SIG-M5 treated with dmso at 0.1 percent for 504 hours (cell line): Measurements from ENCODE around the gene CDC5L.
"Not testable (repeated sequence)": the region's sequence is repeated elsewhere in the genome, so short reads cannot be mapped to it uniquely, and the experiment has no call there.

Experiments used
- DNase-seq: peaks from one replicate; lab custom pipeline; 2025; ENCODE audit not compliant: unreplicated experiment; lab: John Stamatoyannopoulos, UW

CDC5L gene

DNA sequence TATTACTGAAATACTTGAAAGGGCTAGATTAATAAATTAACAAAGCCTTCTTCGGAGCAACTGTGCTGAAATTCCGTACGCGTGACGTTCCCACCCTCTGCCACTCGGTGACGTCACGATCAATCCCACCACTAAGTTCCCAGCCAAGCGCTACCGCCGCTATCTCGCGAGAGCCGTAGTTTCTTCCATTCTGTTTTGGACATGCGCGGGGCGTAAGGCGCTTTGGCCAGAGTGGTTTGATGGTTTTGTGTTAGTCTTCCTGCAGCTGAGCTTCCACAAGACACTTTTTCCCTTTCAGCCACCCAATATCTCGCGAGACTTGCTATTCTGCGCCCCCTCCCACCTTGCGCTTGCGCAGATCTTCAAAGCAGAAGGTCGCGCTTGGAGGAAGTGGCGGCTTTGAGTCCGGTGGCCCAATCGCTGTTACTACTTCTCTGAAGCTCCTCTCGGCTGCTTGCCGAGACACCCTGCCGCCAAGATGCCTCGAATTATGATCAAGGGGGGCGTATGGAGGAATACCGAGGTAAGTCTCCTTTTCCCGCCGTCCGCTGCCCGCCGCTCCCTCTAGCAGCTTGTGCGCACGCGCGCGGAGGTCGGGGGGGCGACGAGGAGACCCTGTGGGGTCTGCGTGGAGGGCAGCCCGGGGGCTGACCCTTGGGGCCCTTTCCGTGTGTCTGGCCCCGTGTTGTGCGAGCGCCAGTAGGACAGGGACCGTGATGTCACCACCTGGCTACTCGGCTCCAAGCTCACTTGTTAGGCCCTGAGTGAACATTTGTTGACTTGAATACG is at the start of gene CDC5L:
CDC5L (plus strand) TSS at position 361 of the 789 bp plus-strand sequence; CDS start at position 479, 118 bp downstream.
- peak; percentile 97 for DNase-seq

DNA sequence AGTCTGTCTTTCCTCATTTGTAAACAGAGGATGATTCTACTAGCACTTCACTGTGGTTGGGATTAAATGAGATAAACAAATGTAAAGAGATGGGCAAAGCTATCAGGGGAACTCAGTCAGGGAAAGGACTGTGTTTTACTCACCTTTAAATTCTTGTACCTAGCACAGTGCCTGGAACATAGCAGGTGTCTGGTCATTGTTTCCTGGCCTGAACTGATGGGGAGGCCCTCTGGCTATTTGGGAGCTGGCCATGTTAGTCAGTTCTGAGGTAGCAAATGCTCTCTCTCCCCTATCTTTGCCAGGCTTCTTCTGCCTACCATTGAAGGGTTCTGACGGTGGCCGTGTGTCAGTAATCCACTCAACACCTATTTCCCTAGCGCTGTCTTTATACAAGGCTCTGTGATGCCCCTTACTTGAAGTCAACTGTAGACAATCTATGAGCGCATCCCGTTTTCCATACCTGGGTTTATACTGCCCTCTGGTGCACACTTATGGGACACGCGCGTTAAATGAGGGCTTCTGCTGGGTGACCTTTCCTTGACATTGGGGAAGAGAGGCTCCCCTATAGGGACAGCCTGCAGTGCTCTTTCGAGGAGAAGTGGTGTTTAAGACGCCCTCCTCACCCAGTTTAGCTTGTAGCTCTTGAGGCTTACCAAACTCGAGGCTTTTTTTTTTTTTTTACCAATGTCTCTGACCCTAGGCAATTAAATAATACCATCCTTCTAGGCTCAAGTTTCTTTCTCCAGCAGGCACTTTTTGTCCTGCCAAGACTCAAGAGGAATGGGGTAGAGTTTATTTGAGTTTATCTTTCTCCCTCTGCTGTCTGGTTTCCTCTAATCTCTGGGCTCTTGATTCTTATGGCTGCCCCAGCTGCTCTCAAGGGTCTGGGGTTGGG is 49.0 kb upstream of the CDC5L start:
- DNase-seq = peak; percentile 74

- no peak for DNase-seq
These were observed 48.2 kb upstream of the CDC5L start for GRCh38 chr6:44339301-44339700.

DNA sequence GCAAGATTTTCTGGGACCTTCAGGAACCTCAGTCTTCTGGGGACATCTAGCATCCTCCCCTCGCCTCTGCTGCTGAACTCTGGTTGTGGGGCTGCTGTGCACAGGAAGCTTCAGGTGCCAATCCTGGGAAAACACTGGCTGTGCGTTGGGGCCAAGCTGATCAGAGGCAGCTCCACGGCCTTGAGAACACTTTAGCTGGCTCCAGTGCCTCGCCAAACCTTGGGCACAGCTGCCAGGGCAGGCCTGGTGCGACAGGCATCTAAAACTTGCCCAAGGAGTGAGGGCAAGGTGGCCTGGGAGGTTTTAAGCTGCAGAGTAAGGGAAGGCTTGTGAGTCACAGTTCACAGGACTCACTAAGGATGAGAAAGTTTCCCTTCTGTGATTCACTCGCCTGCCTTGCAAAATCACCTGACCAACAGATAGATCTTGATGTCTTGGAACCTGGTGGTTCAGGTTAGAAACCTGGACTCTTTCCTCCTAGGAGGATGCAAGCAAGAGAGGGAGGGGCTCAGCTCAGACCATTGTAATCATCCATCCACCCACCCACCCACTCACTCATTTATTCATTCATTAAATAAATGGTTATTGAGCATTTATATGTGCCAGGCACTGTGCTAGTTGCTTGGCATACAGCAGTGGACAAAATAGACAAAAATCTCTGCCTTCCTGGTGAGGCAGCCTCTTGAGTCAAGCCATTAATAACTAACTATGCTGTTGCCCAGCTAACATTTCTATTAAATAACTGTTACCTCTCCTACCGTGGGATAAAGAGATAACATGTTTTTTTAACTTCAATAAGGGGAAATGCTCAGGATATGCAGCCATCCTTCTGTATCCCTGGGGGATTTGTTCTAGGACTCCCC is 47.5 kb upstream of the CDC5L start:
- no peak for DNase-seq

DNA sequence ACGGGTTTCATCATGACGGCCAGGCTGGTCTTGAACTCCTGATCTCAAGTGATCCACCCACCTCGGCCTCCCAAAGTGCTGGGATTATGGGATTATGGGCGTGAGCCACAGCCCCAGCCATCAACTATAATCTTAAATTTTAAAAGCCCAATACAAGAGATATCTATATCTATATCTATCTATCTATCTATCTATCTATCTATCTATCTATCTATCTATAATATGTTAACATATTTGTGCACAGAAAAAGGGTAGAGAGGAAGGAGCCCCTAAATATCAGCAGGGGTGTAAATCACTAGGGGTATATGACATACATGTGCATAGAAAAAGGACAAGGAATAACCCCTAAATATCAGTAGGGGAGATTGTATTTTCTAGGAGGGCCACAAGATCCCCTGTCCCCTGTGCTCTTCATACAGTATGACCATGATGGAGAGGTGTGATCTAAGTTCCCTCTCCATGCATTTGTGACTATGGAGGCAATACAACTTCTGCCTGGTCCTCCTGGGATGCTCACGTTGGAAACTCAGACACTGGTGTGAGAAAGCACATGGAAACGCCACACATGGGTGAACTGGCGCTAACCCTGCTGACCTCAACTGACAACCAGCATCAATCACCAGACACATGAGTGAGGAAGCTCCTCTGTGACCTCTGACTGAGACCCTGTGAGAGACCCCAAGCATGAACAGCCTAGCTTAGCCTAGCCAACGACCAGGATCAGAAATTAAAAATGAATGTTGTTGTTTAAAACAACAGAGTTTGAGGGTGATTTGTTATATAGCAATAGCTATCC is 46.2 kb upstream of the CDC5L start:
- no peak for DNase-seq

GRCh38 chr6:44342052-44342451 is 45.5 kb upstream of the CDC5L start:
- DNase-seq = peak; percentile 83

GRCh38 chr6:44342489-44342888 is 45.0 kb upstream of the CDC5L start, which contains the start of gene SPATS1:
SPATS1 (plus strand) TSS chr6:44342650; CDS start chr6:44343096, 446 bp downstream.
- no peak for DNase-seq

DNA sequence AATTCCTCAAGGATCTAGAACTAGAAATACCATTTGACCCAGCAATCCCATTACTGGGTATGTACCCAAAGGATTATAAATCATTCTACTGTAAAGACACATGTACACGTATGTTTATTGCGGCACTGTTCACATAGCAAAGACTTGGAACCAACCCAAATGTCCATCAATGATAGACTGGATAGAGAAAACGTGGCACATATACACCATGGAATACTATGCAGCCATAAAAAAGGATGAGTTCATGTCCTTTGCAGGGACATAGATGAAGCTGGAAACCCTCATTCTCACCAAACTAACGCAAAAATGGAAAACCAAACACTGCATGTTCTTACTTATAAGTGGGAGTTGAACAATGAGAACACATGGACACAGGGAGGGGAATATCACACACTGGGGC is 40.7 kb upstream of the CDC5L start:
- not testable (repeated sequence) for DNase-seq

- no peak for DNase-seq
These were observed 37.4 kb upstream of the CDC5L start for GRCh38 chr6:44349904-44350649.

- DNase-seq = not testable (repeated sequence)
These were observed 36.9 kb upstream of the CDC5L start for GRCh38 chr6:44350650-44350994.

DNA sequence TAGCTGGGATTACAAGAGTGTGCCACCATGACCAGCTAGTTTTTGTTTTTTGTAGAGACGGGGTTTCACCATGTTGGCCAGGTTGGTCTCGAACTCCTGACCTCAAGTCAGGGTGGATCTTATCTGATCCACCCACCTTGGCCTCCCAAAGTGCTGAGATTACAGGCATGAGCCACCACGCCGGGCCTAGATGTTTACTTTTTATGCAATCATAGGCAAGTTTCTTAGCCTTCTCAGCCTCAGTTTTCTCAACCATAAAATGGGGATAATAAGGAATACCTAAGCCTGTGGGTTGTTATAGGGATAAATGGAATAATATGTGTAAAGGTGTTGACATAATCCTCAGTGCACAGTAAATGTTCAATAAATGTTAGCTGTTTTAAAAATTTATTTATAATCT is 35.2 kb upstream of the CDC5L start:
- DNase-seq = no peak

GRCh38 chr6:44353336-44353735 is 34.2 kb upstream of the CDC5L start:
- DNase-seq = no peak

- DNase-seq = no peak
These were observed 31.9 kb upstream of the CDC5L start for GRCh38 chr6:44355640-44356039.

- DNase-seq = peak; percentile 59
These were observed 31.0 kb upstream of the CDC5L start for GRCh38 chr6:44356487-44356886.

- no peak for DNase-seq
These were observed 27.5 kb upstream of the CDC5L start for GRCh38 chr6:44359973-44360372.

GRCh38 chr6:44361947-44362346 is 25.6 kb upstream of the CDC5L start:
- DNase-seq = no peak

DNA sequence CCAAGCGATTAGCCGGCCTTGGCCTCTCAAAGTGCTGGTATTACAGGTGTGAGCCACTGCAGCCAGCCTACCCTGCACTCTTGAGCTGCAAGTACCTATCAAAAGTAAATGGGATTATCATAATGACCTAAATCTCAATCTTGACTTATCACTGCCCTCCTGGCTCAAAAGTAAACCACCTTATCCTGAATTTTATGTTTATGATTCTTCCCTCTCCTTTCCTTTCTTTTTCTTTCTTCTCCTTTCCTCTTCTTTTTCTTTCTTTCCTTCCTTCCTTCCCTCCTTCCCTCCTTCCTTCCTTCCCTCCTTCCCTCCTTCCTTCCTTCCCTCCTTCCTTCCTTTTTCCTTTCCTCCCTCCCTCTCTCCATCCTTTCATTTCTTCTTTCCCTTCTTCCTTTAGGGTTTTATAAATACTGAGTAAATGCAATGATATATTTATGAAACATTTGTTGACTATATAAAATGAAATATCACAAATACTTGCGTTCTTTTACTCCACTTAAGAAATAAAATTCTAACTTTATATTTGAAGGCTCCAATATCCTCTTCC is 24.1 kb upstream of the CDC5L start:
- no peak for DNase-seq

DNA sequence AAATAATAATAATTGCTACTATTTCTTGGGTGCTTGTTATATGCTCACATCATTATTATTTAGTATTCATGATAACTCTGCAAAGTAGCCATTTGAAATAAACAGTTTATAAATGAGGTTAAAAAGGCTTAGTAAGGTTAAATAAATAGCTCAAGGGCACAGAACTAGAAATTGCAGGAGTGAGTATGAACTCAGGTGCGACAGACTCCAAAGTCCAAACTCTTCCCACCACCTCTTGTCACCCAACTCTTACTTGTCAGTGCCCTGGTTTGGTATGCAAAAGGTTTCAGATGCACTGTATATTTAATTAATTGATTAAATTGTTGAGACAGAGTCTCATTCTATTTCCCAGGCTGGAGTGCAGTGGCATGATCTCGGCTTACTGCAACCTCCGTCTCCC is 20.7 kb upstream of the CDC5L start:
- no peak for DNase-seq

DNA sequence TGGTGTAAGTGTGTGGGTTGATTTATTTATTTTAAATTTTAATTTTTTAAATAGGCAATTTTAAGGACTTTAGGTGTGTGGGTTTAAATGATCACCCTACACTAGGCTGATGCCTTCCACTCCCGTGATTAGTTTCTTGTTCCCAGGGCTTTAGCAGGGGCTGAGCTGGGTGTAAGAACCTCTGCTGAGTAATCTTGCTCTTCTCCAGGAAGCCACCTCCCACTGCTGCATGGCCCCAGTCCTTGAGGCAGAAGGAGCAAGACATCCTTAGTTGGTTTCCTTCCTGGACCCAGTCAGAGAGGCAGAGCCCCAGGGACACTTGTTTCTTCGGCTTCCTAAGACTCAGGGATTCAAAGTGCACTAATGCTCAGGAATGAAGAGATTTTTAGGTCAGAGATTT is 19.8 kb upstream of the CDC5L start:
- DNase-seq = no peak
